OCI-M2 (cell line): ENCODE results near the gene ATXN1L.
"Not testable (repeated sequence)": the region's sequence is repeated elsewhere in the genome, so short reads cannot be mapped to it uniquely, and the experiment has no call there.

Source experiments
- DNase-seq: peaks from one replicate; lab custom pipeline; 2025; ENCODE audit not compliant: unreplicated experiment; lab: John Stamatoyannopoulos, UW

Gene ATXN1L

GRCh38 chr16:71852561-71852960 is 6.8 kb downstream of the ATXN1L start:
- no peak for DNase-seq

- DNase-seq: no peak
Measured at GRCh38 chr16:71853413-71853812, 7.6 kb downstream of the ATXN1L start.

- DNase-seq: no peak
Measured at GRCh38 chr16:71854369-71854948, 8.7 kb downstream of the ATXN1L start.

- no peak for DNase-seq
Measured at GRCh38 chr16:71855937-71856662, 10.3 kb downstream of the ATXN1L start.

GRCh38 chr16:71859762-71860521 is 14.2 kb downstream of the ATXN1L start:
- DNase-seq: no peak

- no peak for DNase-seq
Measured at GRCh38 chr16:71863995-71864394, 18.2 kb downstream of the ATXN1L start.

GRCh38 chr16:71865173-71865863 is 19.5 kb downstream of the ATXN1L start:
- no peak for DNase-seq

GRCh38 chr16:71867175-71867574 is 21.4 kb downstream of the ATXN1L start:
- DNase-seq: not testable (repeated sequence)

GRCh38 chr16:71867939-71868338 is 22.2 kb downstream of the ATXN1L start:
- DNase-seq: no peak

- no peak for DNase-seq
Measured at GRCh38 chr16:71869089-71869488, 23.3 kb downstream of the ATXN1L start.

- DNase-seq: no peak
Measured at GRCh38 chr16:71870818-71871217, 25.0 kb downstream of the ATXN1L start.

- DNase-seq: no peak
Measured at GRCh38 chr16:71873199-71873598, 27.4 kb downstream of the ATXN1L start.

GRCh38 chr16:71878911-71879310 is 33.1 kb downstream of the ATXN1L start:
- DNase-seq: no peak

- DNase-seq: no peak
Measured at GRCh38 chr16:71880176-71880575, 34.4 kb downstream of the ATXN1L start.

GRCh38 chr16:71882505-71883167 is 36.9 kb downstream of the ATXN1L start:
- DNase-seq: no peak

- no peak for DNase-seq
Measured at GRCh38 chr16:71883168-71883848, 37.5 kb downstream of the ATXN1L start.

- DNase-seq: no peak
Measured at GRCh38 chr16:71883849-71884638, 38.3 kb downstream of the ATXN1L start, which contains the start of gene ZNF821. ZNF821 (minus strand) TSS chr16:71884182; CDS start chr16:71879946, 4,236 bp downstream.

GRCh38 chr16:71885261-71885650 is 39.5 kb downstream of the ATXN1L start:
- no peak for DNase-seq

GRCh38 chr16:71889147-71889546 is 43.4 kb downstream of the ATXN1L start:
- DNase-seq: no peak

GRCh38 chr16:71893888-71894228 is 48.1 kb downstream of the ATXN1L start:
- DNase-seq: no peak
